Left ventricle myocardium superior (tissue), 1 donor: Measurements from ENCODE around the gene FXYD6. TPM values are rescaled to one million over a fixed set of nuclear protein-coding genes. Genes with fewer than 3 reads are reported as not detected.
A peak's percentile ranks its signal among the peaks of the same experiment; 100 is the strongest.

ENCODE experiments used
- ATAC-seq: fragments of 200-7000 bp; cut with Tn5 transposase; one replicate; pipeline ENCODE4 v1.9.1; 2020; ENCODE audit warnings: mild to moderate bottlenecking, moderate library complexity
- DNase-seq: peaks from one replicate; pipeline ENCODE4 v3.0.0-alpha.2; 2020
- intact Hi-C: fragments of 100-400 bp; cut with micrococcal nuclease; formaldehyde crosslinking; loops from one replicate; pipeline ENCODE4 v1.11.0; 2022
- total RNA-seq: library from RNA; stranded (reverse); fragmentation: NEBNext Ultra II Directional; extraction: Animal tissue kit (Norgen Biotek cat#: 25700); gene quantifications from one replicate; pipeline ENCODE4 v1.2.1, GENCODE V29; 2021
- donor health status: DM: no; HTN: yes; CAD: no; lungs with severe emphysema.

Gene FXYD6
- total RNA-seq, 1 donor from 2014 or later: 35.4 TPM

- DNase-seq: no peak
- intact Hi-C loops: no loop called here
These were observed 36.0 kb upstream of the FXYD6 start for GRCh38 chr11:117912497-117912896.

GRCh38 chr11:117911694-117912093, 35.2 kb upstream of the FXYD6 start:
- no peak for ATAC-seq
- no peak for DNase-seq
- intact Hi-C loops: no loop called here

More at GRCh38 chr11:117912497-117912896, 36.0 kb upstream of the FXYD6 start:
- no peak for ATAC-seq

GRCh38 chr11:117910941-117911655, 34.6 kb upstream of the FXYD6 start:
- intact Hi-C loops: no loop called here
- no peak for DNase-seq

GRCh38 chr11:117910525-117910924, 34.1 kb upstream of the FXYD6 start:
- ATAC-seq (no peak), DNase-seq (no peak)
- intact Hi-C loops: no loop called here

More at GRCh38 chr11:117910941-117911655, 34.6 kb upstream of the FXYD6 start:
- no peak for ATAC-seq

- no peak for DNase-seq
- intact Hi-C loops: no loop called here
These were observed 33.3 kb upstream of the FXYD6 start for GRCh38 chr11:117909611-117910382.

GRCh38 chr11:117908959-117909610, 32.6 kb upstream of the FXYD6 start:
- ATAC-seq: no peak
- no peak for DNase-seq
- intact Hi-C loops: no loop called here

More at GRCh38 chr11:117909611-117910382, 33.3 kb upstream of the FXYD6 start:
- ATAC-seq: no peak

GRCh38 chr11:117908109-117908895, 31.8 kb upstream of the FXYD6 start:
- no peak for DNase-seq
- intact Hi-C loops: no loop called here

GRCh38 chr11:117907276-117908108, 31.0 kb upstream of the FXYD6 start:
- peak; percentile 97 for ATAC-seq
- intact Hi-C loops: no loop called here
- peak; percentile 87 for DNase-seq

More at GRCh38 chr11:117908109-117908895, 31.8 kb upstream of the FXYD6 start:
- ATAC-seq: no peak

GRCh38 chr11:117906710-117907109, 30.3 kb upstream of the FXYD6 start:
- DNase-seq (no peak), ATAC-seq (no peak)
- intact Hi-C loops: no loop called here

- DNase-seq: no peak
- intact Hi-C loops: no loop called here
- no peak for ATAC-seq
These were observed 29.7 kb upstream of the FXYD6 start for GRCh38 chr11:117906126-117906525.

- DNase-seq: no peak
- intact Hi-C loops: no loop called here
- ATAC-seq: no peak
These were observed 29.1 kb upstream of the FXYD6 start for GRCh38 chr11:117905524-117905923.

GRCh38 chr11:117903505-117904382, 27.3 kb upstream of the FXYD6 start:
- intact Hi-C loops: no loop called here

GRCh38 chr11:117902001-117902845, 25.8 kb upstream of the FXYD6 start:
- ATAC-seq (no peak), DNase-seq (no peak)
- intact Hi-C loops: no loop called here

More at GRCh38 chr11:117903505-117904382, 27.3 kb upstream of the FXYD6 start:
- DNase-seq: no peak
- no peak for ATAC-seq

- intact Hi-C loops: no loop called here
- no peak for ATAC-seq
- DNase-seq: no peak
These were observed 25.1 kb upstream of the FXYD6 start for GRCh38 chr11:117901601-117902000.

GRCh38 chr11:117900720-117901440, 24.4 kb upstream of the FXYD6 start:
- DNase-seq: no peak
- intact Hi-C loops: no loop called here
- no peak for ATAC-seq

- intact Hi-C loops: no loop called here
- ATAC-seq (peak; percentile 65), DNase-seq (no peak)
These were observed 23.7 kb upstream of the FXYD6 start for GRCh38 chr11:117900121-117900648.
